ENCODE data around the gene C5. TPM values are rescaled to one million over a fixed set of nuclear protein-coding genes. Genes with fewer than 3 reads are reported as not detected.

The C5 gene
- total RNA-seq, 1 experiment from 2014 or later, result 0.66 TPM

DNA sequence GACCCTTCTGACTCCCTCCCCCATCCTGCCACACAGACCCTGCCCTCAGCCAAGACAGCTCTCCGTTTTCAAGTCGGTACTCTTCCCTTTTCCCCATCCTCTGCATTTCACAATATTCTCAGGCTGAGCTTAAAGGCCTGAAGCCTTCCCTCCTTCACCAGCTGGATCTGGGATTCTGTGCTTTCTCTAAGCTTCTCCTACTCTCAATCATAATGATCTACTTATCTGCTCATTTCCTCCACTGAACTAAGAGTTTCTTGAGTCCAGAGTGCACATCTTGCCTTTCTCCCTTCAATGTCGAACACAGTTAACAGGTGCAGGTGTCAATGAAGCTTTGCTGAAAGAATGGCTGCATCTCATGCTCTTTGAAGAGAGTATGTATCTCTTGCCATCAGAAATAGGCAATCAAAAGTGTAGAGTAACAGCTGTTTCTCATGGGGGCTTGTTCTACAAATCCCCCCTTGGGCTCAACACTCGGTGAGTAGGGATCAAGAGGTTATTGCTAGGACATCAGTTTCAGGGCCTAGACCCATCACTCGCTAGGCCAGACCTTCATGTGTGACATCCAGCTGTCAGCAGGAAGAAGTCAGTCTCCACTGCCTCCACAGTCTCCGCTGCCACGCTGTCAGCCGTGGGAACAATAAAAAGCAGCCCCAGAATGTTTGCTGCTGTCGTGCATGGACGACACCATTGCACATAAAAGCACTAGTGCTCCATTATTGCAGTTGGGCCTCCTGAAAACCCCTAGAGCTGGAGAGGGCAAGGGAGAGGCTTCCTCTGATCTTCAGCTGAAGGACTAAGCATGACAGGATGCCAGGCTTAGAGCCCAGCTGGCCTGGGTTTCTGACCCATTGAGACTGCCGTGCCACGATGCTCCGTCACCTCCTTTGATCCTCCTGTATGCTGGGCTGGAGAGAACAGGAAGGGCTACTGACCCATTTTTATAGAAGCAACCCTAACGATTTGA, 147.2 kb downstream of the C5 start:
- ChIA-PET RAD21 (ENCODE audit: low non-redundant PET in 1 of 2, low total read pairs in 2 of 2, uncharacterized antibody in 2 of 2, unreplicated experiment in 2 of 2) (no interaction called here), CTCF (no interaction called here), POLR2A (no interaction called here)
- Histone ChIP-seq H3K79me2 (ENCODE audit: insufficient read depth, low read length) (no peaks in the 10 kb centered on the region), H3K9ac (ENCODE audit: low read length) (no peak overlapping the region), H3K4me1 (ENCODE audit: control insufficient read depth in 1 of 2, insufficient read depth in 2 of 2, low read length in 2 of 2) (no peaks in the 10 kb centered on the region), H3K27ac (ENCODE audit: low read depth, low read length) (no peak overlapping the region), H2AFZ (ENCODE audit: low read depth, low read length, poor library complexity, severe bottlenecking) (no peak overlapping the region), H3K9me3 (ENCODE audit: control insufficient read depth in 1 of 2, insufficient read depth in 1 of 2, low read depth in 1 of 2, low read length in 2 of 2) (no peaks in the 10 kb centered on the region), H3K27me3 (ENCODE audit: insufficient read depth, low read length) (no peaks in the 10 kb centered on the region), H3K9me2 (ENCODE audit: insufficient read depth) (no peaks in the 10 kb centered on the region), H3K4me3 (replicated peaks in 1 of 2; ENCODE audit: low read depth in 1 of 2, low read length in 2 of 2) (no peak overlapping the region), H3K36me3 (ENCODE audit: control insufficient read depth in 1 of 2, insufficient read depth in 2 of 2, low read length in 2 of 2) (no peaks in the 10 kb centered on the region), H4K20me1 (ENCODE audit: insufficient read depth) (no peaks in the 10 kb centered on the region), H3K4me2 (ENCODE audit: low read length) (no peak overlapping the region)
- no TSS peak for BruUV-seq (replicated peaks)
- intact Hi-C loops (cut with micrococcal nuclease), result no loop called here
- ATAC-seq (no peak), DNase-seq (ENCODE audit: low read depth, low spot score) (no peak)
- TF ChIP-seq YY1 (IDR thresholded peaks at IDR 0.05; ENCODE audit: extremely low read depth, insufficient replicate concordance, low read depth, low read length) (no peak), ELF1 (IDR thresholded peaks at IDR 0.05; ENCODE audit: borderline replicate concordance, low read depth) (no peak), SIN3A (IDR thresholded peaks at IDR 0.05; ENCODE audit: low read depth) (no peak), ZFX (IDR thresholded peaks at IDR 0.05) (no peak), EZH2phosphoT487 (IDR thresholded peaks at IDR 0.05; ENCODE audit: borderline replicate concordance) (no peak), EGR1 (IDR thresholded peaks at IDR 0.05; ENCODE audit: low read depth) (no peak), SRF (IDR thresholded peaks at IDR 0.05; ENCODE audit: low read depth) (no peak), POLR2AphosphoS5 (IDR thresholded peaks at IDR 0.05; ENCODE audit: low read depth, low read length) (no peak), ZNF274 (IDR thresholded peaks at IDR 0.05; ENCODE audit: low read depth, low read length) (no peak)
- TF ChIP-seq, protein P1, sequence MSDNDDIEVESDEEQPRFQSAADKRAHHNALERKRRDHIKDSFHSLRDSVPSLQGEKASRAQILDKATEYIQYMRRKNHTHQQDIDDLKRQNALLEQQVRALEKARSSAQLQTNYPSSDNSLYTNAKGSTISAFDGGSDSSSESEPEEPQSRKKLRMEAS (IDR thresholded peaks at IDR 0.05), result no peak
- TF ChIP-seq, protein P2, sequence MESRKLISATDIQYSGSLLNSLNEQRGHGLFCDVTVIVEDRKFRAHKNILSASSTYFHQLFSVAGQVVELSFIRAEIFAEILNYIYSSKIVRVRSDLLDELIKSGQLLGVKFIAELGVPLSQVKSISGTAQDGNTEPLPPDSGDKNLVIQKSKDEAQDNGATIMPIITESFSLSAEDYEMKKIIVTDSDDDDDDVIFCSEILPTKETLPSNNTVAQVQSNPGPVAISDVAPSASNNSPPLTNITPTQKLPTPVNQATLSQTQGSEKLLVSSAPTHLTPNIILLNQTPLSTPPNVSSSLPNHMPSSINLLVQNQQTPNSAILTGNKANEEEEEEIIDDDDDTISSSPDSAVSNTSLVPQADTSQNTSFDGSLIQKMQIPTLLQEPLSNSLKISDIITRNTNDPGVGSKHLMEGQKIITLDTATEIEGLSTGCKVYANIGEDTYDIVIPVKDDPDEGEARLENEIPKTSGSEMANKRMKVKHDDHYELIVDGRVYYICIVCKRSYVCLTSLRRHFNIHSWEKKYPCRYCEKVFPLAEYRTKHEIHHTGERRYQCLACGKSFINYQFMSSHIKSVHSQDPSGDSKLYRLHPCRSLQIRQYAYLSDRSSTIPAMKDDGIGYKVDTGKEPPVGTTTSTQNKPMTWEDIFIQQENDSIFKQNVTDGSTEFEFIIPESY (IDR thresholded peaks at IDR 0.05; ENCODE audit: extremely low read depth, insufficient replicate concordance, low read length), result no peak

Other genes with a start within 250 kb of the C5 start
- gene PSMD5, start 207.4 kb downstream of the C5 start, total RNA-seq (2021; ENCODE audit: unreplicated experiment), result 64.3 TPM
- 74.0 TPM for gene PHF19, start 173.1 kb downstream of the C5 start, total RNA-seq (2021; ENCODE audit: unreplicated experiment)
- gene TRAF1, start 123.5 kb downstream of the C5 start, total RNA-seq (2021; ENCODE audit: unreplicated experiment), result 1.7 TPM
- 13.4 TPM for gene CNTRL, start 24.7 kb upstream of the C5 start, total RNA-seq (2021; ENCODE audit: unreplicated experiment)
- gene RAB14, start 151.6 kb upstream of the C5 start, total RNA-seq (2021; ENCODE audit: unreplicated experiment), result 63.1 TPM
- gene GSN, start 217.9 kb upstream of the C5 start, total RNA-seq (2021; ENCODE audit: unreplicated experiment), result 71.3 TPM

All from HCT116 (cell line).